GM18867 (cell line): Measurements from ENCODE around the gene MEGF11.
"Not testable (repeated sequence)": the region's sequence is repeated elsewhere in the genome, so short reads cannot be mapped to it uniquely, and the experiment has no call there.

Experiments used
- ATAC-seq: cut with Tn5 transposase; IDR thresholded peaks from one replicate; pipeline ENCODE4 v1.9.1; 2021; ENCODE audit warnings: mild to moderate bottlenecking, moderate library complexity; ENCODE audit not compliant: unreplicated experiment

The MEGF11 gene

DNA sequence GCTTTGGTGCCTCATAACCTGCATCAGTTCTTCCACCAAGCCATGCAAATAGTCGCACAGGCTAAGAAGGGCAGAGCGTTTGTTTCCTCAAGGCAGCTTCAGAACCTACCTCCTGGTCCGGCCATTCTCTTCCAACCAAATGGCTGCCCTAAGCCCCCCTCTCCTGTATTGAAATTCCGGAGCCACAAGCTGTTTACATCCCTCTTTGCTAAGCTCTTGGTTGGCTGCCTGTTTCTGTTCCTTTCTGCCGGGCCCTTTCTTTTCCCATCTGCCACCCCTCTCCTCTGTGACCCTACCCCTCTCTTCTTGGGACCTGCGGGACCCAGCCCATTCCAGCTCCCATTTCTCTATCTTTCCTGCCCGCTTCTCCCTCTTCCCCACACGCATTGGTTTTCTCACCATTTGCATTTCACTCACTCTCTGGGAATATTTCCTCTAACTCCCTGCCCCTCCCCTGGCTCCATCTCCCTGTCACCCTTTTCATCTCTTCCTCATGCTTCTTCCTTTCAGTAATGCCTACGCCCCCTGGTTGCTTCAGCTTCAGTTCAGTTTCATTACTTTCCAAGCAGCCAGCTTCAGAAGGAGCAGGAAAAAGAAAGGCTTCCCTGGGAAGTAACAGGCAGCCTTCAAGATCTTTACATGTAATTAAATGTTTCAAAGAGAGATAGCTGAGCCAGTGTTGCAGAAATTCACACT lies 270.8 kb downstream of the MEGF11 start:
- no peak for ATAC-seq

GRCh38 chr15:65981837-65982626 lies 271.5 kb downstream of the MEGF11 start:
- peak; percentile 61 for ATAC-seq

GRCh38 chr15:65980824-65981456 lies 272.6 kb downstream of the MEGF11 start:
- ATAC-seq, result no peak

- ATAC-seq, result no peak
These were observed 273.7 kb downstream of the MEGF11 start for GRCh38 chr15:65979837-65980236.

- no peak for ATAC-seq
These were observed 274.2 kb downstream of the MEGF11 start for GRCh38 chr15:65979316-65979715.

DNA sequence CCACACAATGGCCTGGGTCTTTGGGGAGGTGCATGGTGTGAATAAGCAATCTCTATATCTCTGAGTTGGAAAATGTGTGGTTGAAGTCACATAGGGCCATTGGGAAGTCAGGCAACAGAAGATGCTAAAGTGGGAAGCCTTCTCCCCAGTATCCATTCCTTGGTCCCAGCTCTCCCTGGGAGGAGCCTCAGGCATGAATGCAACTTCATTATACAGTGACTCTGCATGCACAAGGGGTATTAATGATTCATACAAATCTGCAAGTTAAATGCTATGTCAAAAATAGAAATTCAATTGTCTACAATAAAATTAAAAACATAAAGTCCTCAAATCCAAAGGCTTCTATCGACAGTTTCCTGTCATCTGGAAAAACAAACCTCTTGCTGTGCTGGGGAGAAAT lies 275.4 kb downstream of the MEGF11 start:
- no peak for ATAC-seq

DNA sequence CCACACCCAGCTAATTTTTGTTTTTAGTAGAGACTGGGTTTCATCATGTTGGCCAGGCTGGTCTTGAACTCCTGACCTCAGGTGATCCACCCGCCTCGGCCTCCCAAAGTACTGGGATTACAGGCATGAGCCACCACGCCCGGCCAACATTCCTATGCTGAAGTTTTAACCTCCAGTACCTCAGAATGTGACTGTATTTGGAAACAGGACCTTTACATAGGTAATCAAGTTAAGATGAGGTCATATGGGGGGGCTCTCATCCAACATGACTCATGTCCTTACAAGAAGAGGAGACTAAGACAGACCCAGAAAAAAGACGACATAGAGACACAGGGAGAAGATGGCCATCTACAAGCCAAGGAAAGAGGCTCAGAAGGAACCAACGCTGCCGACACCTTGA lies 277.4 kb downstream of the MEGF11 start:
- not testable (repeated sequence) for ATAC-seq

DNA sequence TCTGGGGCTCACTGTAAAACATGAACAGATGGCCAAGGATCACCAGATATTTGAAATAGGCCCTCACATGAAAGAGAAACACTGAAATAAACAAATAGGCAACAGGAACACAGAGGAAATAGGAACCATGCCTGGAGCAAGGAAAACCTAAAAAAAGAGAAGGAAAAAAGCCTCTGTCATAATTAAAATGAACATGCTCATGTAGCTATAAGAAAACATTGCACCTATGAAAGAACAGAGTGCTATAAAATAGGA lies 281.9 kb downstream of the MEGF11 start:
- no peak for ATAC-seq

- no peak for ATAC-seq
These were observed 282.4 kb downstream of the MEGF11 start for GRCh38 chr15:65970937-65971740.

DNA sequence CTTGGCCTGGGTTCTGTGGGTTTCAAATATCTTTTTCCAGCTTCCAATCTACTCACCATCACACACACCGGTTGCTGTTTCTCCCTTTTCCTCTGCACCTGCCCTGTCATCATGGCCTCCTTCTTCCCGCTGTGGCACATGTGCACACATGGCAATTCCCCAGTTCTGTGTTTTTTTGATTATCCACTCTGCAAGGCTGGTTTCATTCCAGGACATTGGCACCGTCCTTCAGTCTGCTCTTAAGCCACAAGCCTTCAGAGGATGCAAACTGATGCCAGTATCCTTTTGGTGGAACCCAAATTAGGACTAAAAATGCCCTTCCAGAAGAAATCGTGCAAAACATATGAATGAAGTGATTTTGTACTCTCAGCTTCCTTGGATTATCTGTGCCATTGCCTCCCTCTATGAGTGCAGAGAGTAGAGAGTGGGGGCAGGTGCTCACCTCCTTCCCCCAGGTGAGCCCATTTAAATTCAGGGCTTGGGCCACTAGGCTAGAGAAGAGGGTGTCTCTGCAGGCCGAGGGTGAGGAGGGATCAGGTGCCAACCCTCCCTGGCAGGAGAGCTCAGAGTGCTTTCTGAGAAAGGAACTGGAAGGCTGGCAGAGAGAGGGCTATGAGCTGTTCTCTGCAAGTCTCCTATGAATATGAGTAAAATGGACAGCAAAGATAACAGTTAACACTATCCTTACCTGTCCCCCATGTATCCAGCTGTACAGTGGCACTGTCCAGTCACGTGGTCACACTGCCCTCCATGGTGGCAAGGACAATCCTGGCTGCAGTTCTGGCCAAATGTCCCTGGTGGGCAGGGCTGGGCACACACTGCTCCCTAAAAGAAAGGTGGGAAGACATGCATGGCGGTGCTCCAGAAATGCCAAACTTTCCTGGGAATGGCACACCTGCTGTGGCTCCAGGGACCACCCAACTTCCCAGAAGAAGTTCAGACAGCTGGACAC lies 283.4 kb downstream of the MEGF11 start:
- ATAC-seq, result no peak

DNA sequence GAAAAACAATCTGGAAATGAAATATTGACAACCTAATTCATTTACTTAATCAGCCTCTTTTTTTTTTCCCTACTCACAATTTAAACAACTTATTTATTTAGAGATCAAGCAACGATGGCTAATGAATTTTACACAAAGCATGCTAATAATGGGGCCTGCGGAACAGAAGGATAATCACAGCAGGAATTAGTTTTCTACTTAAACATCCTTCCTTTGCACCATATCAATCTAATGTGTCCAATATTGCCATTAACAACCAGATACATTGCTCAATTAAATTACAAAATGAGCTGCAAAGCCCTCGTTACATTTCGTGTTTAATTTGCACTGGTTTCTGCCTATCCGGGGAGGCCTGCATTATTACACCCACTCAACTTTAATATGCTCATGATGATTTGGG lies 285.0 kb downstream of the MEGF11 start:
- no peak for ATAC-seq

DNA sequence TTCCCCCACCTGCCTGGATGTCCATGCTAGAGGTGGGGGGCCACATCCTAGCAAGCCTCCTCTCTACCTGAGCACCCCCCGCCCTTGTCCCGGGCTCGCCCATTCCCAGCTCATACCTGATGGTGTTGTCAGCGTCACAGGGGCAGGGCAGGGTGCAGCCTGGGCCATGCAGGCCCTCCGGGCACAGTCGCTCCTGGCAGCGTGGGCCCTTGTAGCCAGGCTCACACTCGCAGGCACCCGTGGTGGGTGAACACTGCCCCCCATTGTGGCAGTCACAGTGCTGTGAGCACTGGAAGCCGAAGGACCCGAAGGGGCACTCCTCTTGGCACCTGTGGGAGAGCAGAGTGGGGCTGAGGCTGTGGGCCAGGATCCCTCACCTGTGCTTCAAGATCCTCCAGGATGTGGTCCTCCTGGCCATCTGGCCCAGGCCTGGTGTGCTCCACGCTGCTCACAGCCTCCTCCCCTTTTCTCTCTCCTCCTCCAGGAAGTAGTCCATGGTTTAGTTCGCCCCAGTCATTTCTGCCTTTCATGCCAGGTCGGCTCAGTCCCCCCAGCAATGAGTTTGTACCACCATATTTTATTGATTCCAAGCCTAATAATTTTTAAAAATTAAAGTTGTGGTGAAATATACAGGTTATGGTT lies 288.6 kb downstream of the MEGF11 start:
- ATAC-seq, result no peak

DNA sequence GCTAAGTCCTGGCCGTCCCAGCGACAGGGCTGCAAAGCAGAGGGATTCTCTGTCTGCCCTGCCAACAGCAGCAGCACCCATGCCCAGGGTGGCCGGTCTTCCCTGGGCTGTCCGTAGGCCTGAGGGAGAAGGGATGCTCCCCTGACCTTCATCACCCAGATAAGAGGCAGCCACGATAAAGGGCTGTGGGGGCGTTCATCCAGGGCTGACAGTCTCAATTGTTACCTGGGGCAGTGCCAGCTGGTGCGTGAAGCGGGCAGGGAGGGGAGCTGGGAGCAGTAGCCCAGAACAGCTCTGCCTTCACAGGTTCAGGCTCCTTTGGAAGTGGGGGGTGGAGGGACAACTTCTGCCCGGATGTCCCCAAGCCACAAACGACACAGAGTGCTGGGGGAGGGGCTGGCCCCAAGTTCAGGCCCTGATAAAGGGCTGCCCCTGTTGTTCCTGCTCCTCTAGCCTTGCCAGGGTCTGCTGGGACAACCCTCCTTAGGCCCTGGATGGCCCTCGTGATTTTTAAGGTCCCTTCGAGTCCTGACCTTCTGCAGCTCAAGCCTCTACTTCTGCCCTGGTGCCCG lies 289.6 kb downstream of the MEGF11 start:
- no peak for ATAC-seq

- no peak for ATAC-seq
These were observed 290.2 kb downstream of the MEGF11 start for GRCh38 chr15:65963358-65963757.

- no peak for ATAC-seq
These were observed 291.4 kb downstream of the MEGF11 start for GRCh38 chr15:65962187-65962586.

DNA sequence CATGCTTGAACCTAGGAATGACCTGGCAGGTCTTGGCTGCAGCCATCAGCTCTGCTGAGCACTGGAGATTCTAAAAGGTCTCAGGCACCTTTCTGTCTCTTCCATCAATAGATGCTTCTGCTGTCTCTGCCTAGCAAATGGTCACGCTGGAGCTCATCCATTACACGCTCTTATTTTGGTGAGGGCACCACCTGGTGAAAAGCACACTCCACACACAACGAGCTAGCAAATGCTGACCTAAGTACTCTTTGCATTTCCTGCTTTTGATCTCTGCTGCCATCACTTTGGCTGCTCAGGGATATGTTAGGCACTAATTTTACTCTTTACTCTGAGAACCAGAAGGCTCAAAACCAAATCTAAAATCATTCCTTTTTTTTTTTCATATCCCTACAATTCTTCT lies 293.0 kb downstream of the MEGF11 start:
- ATAC-seq, result no peak

DNA sequence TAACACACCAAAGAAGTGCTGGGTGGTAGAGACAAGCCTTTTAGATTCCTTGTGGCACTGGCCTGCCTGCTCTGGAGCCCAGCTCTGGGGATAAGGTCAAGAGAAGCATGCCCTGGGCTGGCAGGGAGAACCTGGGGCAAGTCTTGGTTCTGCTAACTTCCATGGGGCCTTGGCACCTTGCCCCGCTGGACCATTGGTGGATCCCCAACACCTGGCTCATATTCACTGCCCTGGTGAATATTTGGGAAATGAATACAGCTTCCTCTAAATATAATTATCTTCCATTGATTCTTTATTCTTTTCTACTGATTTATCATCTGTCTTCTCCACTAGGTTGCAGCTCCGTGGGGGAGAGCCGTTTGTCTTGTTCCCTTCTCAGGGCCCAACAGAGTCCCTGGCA lies 294.7 kb downstream of the MEGF11 start:
- no peak for ATAC-seq

- ATAC-seq, result no peak
These were observed 296.1 kb downstream of the MEGF11 start for GRCh38 chr15:65957451-65957850.

DNA sequence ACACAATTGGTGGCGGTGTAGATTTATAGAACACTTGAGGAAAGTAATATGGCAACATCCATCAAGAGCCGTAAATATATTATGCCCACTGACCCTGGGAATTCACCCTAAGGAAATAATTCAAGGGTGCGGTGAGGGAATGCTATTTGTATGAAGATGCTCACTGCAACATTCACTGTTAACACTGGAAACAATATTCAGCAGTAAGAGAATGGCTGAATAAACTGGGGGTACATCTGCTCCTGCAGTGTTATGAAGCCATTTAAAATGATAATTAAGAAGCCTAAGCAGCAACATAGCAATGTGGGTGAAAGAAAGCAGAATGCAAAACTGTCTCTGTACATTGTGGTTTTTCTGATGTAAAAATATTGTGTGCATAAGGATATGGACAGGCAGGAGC lies 296.7 kb downstream of the MEGF11 start:
- ATAC-seq, result no peak

DNA sequence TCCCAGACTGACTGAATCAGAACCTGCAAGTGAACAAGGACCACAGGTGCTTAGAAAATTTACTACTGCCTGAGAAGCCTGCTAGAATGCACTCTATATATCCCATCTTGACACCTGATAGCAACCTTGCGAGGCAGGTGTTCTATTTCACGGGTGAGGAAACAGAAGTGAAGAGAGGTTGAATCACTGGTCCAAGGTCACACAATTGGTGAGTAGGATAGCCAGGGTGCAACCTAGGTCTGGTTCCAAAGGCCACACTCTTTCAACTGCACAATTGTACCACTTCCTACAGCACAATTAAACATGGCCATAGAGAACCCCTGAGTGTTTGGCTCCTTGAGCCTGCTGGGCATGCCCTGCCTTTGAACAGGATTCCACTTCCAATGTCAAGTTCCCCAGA lies 297.2 kb downstream of the MEGF11 start:
- ATAC-seq, result no peak
